B cell (primary cell): Measurements from ENCODE around the gene WWTR1.

ENCODE experiments used
- EZH2 ChIP-seq: IDR thresholded peaks from 2 replicates; pipeline ENCODE4 v1.6.1; 2012; ENCODE audit warnings: borderline replicate concordance, low read depth, mild to moderate bottlenecking, moderate library complexity, low read length; ENCODE audit not compliant: insufficient read depth, poor library complexity, severe bottlenecking
- TF ChIP-seq, protein P1 (sequence below): fragments of 200-600 bp; IDR thresholded peaks from one replicate; pipeline ENCODE4 v1.8.0; 2022; ENCODE audit warnings: antibody characterized with exemption, mild to moderate bottlenecking

GRCh38 chr3:149563114-149563513, 94.7 kb downstream of the WWTR1 start:
- TF ChIP-seq, protein P1, sequence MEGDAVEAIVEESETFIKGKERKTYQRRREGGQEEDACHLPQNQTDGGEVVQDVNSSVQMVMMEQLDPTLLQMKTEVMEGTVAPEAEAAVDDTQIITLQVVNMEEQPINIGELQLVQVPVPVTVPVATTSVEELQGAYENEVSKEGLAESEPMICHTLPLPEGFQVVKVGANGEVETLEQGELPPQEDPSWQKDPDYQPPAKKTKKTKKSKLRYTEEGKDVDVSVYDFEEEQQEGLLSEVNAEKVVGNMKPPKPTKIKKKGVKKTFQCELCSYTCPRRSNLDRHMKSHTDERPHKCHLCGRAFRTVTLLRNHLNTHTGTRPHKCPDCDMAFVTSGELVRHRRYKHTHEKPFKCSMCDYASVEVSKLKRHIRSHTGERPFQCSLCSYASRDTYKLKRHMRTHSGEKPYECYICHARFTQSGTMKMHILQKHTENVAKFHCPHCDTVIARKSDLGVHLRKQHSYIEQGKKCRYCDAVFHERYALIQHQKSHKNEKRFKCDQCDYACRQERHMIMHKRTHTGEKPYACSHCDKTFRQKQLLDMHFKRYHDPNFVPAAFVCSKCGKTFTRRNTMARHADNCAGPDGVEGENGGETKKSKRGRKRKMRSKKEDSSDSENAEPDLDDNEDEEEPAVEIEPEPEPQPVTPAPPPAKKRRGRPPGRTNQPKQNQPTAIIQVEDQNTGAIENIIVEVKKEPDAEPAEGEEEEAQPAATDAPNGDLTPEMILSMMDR, result no peak
- no peak for TF ChIP-seq EZH2
